Mesothelial cell of epicardium (in vitro differentiated cells): Measurements from ENCODE around the gene SET. TPM values are rescaled to one million over a fixed set of nuclear protein-coding genes. Genes with fewer than 3 reads are reported as not detected.
A peak's percentile ranks its signal among the peaks of the same experiment; 100 is the strongest.

ENCODE experiments used
- DNase-seq, 2 experiments: peaks; one replicate each; pipeline ENCODE4 v3.0.0; 2021; ENCODE audit warnings: low spot score in 2 of 2; ENCODE audit not compliant: unreplicated experiment in 2 of 2
- H3K27ac Mint-ChIP-seq: 2 replicates; pipeline ENCODE4 v1.8.0; 2021; ENCODE audit warnings: mixed read lengths
- H3K27me3 Mint-ChIP-seq: 2 replicates; pipeline ENCODE4 v1.8.0; 2021; ENCODE audit warnings: low read depth, mixed read lengths
- H3K36me3 Mint-ChIP-seq: 2 replicates; pipeline ENCODE4 v1.8.0; 2021; ENCODE audit warnings: mixed read lengths
- H3K4me1 Mint-ChIP-seq: 2 replicates; pipeline ENCODE4 v1.8.0; 2021; ENCODE audit warnings: mixed read lengths
- H3K4me3 Mint-ChIP-seq: 2 replicates; pipeline ENCODE4 v1.8.0; 2021; ENCODE audit warnings: mild to moderate bottlenecking, moderate library complexity, mixed read lengths
- H3K9me3 Mint-ChIP-seq: 2 replicates; pipeline ENCODE4 v1.8.0; 2021; ENCODE audit warnings: mixed read lengths
- total RNA-seq: library from RNA; stranded (reverse); gene quantifications from 3 replicates; pipeline ENCODE4 v1.2.1, GENCODE V29; 2021
- TF ChIP-seq, protein P1 (sequence below): fragments of 200-600 bp; sonication (generic); IDR thresholded peaks from one replicate; pipeline ENCODE4 v1.5.0; 2021; ENCODE audit warnings: antibody characterized with exemption; ENCODE audit not compliant: unreplicated experiment

Gene SET
- total RNA-seq, 1 donor from 2014 or later: 471 TPM

DNA sequence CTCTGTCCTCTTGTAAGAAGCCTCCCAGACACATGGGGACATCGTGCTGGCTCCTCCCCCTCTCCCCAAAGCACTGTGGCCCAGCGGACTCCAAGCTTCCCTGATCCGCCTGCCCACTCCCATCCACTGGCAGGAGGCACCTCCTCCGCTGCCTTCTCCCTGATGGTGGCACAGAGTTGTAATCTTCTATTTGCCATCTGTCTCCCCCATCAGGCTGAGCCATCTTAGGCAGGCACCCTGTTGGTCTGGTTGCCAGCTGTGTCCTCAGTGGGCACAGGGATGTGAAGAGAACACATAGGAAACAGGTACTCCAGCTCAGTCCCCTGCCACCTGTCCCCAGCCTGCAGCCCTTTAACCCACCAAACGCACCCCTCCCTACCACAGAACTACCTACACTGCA lies 40.3 kb downstream of the SET start:
- TF ChIP-seq, protein P1, sequence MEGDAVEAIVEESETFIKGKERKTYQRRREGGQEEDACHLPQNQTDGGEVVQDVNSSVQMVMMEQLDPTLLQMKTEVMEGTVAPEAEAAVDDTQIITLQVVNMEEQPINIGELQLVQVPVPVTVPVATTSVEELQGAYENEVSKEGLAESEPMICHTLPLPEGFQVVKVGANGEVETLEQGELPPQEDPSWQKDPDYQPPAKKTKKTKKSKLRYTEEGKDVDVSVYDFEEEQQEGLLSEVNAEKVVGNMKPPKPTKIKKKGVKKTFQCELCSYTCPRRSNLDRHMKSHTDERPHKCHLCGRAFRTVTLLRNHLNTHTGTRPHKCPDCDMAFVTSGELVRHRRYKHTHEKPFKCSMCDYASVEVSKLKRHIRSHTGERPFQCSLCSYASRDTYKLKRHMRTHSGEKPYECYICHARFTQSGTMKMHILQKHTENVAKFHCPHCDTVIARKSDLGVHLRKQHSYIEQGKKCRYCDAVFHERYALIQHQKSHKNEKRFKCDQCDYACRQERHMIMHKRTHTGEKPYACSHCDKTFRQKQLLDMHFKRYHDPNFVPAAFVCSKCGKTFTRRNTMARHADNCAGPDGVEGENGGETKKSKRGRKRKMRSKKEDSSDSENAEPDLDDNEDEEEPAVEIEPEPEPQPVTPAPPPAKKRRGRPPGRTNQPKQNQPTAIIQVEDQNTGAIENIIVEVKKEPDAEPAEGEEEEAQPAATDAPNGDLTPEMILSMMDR: no peak
- Mint-ChIP-seq H3K27ac (no peak overlapping the region), H3K27me3 (no peaks in the 10 kb centered on the region), H3K4me1 (peaks cover 11% of the 10 kb centered on the region), H3K36me3 (no peaks in the 10 kb centered on the region), H3K9me3 (no peaks in the 10 kb centered on the region), H3K4me3 (no peak overlapping the region)
- no peak for DNase-seq

DNA sequence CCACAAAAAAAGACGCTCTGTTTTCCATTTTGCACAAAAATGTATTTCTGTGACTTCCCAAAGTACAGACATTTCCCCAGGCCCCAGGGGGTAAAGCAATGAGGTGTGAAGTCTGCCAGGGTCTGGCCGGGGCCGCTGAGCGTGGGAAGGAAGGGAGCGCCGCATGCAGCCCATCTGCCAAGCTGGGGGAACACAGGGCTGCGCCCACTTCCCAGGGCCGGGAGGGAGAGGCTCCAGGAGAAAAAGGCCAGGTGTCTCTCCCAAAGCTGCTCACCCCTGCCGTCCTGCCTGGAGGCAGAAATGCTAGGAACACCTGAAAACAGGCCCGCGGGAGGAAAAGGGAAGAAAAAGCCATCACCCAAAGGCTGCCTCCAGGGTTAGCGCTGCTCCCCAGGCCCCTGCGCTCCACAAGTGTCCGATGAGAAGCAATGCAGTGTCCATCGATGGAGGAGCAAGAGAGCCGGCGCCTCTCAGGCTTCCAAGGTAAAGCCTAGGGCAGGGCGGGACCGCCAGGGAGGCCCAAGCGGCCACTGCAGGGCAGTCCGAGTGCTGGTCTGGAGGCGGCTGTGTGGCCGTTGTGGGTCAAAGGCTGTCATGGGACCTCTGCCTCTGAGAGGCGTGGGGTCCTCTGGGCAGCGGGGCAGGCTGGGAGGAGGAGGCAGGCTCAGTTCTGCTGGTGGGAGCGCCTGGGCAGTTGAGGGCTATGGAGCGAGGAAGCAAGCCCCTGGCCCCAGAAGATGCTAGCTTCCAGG lies 40.9 kb downstream of the SET start:
- Mint-ChIP-seq H3K4me1 (peaks cover 6% of the 10 kb centered on the region), H3K27me3 (no peaks in the 10 kb centered on the region), H3K9me3 (no peaks in the 10 kb centered on the region), H3K27ac (no peak overlapping the region), H3K36me3 (peaks cover 3% of the 10 kb centered on the region), H3K4me3 (no peak overlapping the region)
- TF ChIP-seq, protein P1: no peak
- DNase-seq: no peak

GRCh38 chr9:128731093-128731492 lies 42.1 kb downstream of the SET start:
- no peak overlapping the region for H3K27ac Mint-ChIP-seq

GRCh38 chr9:128731691-128732090 lies 42.7 kb downstream of the SET start:
- Mint-ChIP-seq H3K4me1 (peaks cover 4% of the 10 kb centered on the region), H3K27me3 (no peaks in the 10 kb centered on the region), H3K4me3 (no peak overlapping the region), H3K36me3 (peaks cover 7% of the 10 kb centered on the region), H3K27ac (no peak overlapping the region), H3K9me3 (no peaks in the 10 kb centered on the region)
- TF ChIP-seq, protein P1: no peak
- no peak for DNase-seq

More at GRCh38 chr9:128731093-128731492, 42.1 kb downstream of the SET start:
- H3K27me3 Mint-ChIP-seq: no peaks in the 10 kb centered on the region
- H3K4me1 Mint-ChIP-seq: peaks cover 4% of the 10 kb centered on the region
- TF ChIP-seq, protein P1: no peak
- H3K4me3 Mint-ChIP-seq: no peak overlapping the region
- peaks cover 7% of the 10 kb centered on the region for H3K36me3 Mint-ChIP-seq
- H3K9me3 Mint-ChIP-seq: no peaks in the 10 kb centered on the region
- no peak for DNase-seq

DNA sequence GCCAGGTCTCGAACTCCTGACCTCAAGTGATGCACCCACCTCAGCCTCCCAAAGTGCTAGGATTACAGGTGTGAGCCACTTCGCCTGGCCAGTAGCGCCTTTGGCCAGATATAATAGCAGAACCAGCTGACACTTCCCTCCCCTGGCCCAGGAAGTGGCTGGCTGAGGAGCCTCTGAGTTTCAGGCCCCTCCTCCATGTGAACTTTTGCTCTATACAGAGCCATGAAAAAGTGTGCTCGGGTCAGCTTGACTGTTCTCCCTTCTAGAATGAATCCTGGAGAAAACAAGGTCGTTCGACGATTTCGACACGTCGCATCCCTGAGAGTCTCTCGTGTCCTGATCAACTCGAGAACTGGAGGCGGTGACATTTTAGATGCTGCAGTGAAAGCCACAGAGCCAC lies 43.6 kb downstream of the SET start:
- Mint-ChIP-seq H3K4me3 (no peak overlapping the region), H3K27ac (peak overlapping the region; percentile 94), H3K4me1 (peaks cover 4% of the 10 kb centered on the region), H3K9me3 (no peaks in the 10 kb centered on the region), H3K36me3 (peaks cover 12% of the 10 kb centered on the region), H3K27me3 (no peaks in the 10 kb centered on the region)
- no peak for DNase-seq
- TF ChIP-seq, protein P1: no peak
